DMS53 (cell line): ENCODE measurements around the gene CLIP1.
"Not testable (repeated sequence)": the region's sequence is repeated elsewhere in the genome, so short reads cannot be mapped to it uniquely, and the experiment has no call there.

Experiments used
- DNase-seq: peaks from one replicate; lab custom pipeline; 2025; lab: John Stamatoyannopoulos, UW

The CLIP1 gene

DNA sequence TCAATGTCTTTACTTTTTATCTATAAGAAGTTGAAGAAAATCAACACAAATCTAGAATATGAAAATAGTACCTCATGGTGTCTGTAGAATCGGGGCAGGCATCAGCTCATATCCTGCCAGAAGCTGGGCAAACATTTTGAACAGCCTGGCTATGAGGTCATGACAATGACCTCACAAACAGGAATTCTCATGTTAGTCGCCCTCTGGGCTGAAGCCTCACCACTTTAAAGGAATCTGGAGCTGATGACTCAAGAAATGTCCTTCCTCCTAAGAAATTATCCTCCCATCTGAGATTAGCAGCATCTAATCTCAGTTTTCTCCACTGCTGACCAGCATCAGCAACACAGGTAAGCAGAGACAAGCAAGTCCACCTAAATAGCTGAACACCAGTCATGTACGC is 27.1 kb downstream of the CLIP1 start:
- DNase-seq = peak; percentile 29

DNA sequence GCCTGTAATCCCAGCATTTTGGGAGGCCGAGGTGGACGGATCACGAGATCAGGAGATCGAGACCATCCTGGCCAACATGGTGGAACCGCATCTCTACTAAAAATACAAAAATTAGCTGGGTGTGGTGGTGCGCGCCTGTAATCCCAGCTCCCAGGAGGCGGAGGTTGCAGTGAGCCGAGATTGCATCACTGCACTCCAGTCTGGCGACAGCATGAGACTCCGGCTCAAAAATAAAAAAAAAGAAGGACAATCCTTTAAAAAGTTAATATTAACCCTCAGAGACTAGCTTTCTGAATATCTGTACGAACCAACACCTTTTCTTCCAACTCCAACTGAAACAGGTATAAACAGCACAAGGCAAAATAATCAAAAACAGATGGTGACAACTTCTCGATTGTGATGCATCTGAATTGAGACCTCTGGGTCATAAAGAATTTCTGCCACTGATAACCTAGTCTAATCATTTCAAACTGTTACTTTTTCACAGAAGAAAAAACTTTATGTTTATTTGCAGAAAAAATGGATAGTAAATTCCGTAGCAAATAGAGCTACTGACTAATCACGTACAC is 27.8 kb downstream of the CLIP1 start:
- DNase-seq = no peak

DNA sequence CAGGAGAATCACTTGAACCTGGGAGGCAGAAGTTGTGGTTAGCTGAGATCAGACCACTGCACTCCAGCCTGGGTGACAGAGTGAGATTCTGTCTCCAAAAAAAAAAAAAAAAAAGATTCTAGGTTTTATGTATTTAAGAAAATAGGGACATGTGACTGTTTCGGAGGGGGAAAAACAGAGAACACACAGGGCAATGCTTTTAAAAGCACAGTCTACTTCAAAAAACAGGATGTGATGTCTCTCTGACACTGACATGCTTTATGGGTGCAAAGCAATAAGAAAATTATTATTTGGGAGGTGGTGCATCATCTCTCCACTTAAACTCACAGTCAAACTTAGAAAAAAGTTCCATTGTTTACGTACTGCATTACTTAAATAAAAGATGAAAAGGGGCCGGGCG is 28.7 kb downstream of the CLIP1 start:
- no peak for DNase-seq

DNA sequence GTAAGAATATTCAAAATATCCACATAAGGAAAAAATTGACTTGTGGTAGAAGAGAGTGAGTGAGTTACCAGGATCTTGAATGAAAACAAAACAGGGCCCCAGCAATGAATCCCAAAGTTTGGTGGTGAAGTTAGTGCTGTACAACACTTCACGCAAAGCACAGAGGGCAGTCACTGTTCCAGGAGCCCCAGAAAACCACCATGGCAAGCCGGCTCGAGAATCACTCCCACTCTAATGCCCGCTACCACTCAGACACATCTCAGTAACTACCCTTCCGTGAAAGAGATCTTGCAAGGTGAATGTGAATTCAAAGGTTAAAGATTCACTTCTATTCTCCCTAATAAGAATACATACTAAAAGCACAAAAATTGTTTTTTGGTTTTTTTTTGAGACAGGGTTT is 30.1 kb downstream of the CLIP1 start:
- no peak for DNase-seq

DNA sequence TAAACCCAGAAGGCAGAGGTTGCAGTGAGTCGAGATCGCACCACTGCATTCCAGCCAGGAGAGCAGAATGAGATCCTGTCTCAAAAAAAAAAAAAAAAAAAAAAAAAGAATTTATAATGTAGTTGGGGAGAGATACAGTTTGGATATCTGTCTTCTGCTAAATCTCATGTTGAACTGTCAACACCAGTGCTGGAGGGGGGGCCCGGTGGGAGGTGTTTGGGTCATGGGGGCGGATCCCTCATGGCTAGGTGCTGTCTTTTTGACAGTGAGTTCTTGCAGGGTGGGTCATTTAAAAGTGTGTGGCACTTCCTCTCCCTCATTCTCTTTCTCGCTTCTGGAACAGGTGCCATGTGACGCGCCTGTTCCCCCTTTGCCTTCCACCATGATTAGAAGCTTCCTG is 32.8 kb downstream of the CLIP1 start:
- no peak for DNase-seq

DNA sequence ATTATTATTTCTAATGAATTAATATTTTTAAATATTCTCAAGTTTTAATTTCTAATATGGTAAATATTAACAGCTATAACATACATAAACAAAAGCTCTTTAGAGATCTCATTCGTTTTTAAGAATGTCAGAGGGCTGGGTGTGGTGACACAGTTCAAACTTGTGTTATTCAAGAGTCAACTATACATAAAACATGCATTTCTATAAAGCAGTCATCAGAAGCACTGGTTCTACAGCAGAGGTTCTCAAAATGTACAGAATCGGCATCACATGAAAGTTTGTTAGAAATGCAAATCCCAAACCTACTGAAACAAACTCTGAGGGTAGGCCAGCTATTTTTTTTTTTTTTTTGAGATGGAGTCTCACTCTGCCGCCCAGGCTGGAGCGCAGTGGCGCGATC is 34.6 kb downstream of the CLIP1 start:
- no peak for DNase-seq

DNA sequence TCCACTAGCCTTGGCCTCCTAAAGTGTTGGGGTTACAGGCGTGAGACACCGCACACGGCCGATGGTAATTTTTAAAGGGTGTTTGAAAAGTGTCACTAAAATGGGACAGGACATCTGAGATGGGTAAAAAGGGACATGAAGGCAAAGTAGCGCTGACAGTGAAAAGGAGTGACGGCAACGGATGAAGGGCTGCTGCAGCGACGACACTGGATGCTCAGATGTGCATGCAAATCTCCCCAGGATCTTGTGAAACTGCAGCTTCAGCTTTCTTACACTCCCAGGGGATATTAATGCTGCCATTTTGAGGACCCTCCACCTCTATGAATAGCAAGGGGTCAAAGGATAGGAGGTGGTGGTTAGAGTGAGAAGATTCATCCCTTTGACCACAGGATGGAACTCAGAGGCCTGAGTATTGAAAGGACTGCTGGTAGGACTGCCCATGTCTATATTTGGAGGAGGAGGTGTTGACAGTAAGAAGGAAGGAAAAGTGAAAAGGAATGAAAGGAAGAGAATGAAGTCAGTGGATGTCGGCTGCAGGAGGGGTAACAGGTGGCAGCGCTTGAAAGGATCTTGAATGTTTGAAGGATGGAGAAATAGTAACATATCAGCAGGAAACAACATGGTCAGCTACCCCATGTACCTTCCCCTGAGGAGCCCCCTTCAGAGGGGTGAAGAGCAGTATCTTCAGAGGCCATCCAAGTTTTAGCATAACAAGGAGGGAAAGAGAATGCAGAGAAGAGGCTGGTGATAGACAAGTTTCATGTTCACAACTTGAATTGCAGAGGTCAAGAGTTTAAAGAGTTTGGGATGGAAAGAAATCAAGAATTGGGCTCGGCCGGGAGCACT is 37.1 kb downstream of the CLIP1 start:
- DNase-seq = no peak

DNA sequence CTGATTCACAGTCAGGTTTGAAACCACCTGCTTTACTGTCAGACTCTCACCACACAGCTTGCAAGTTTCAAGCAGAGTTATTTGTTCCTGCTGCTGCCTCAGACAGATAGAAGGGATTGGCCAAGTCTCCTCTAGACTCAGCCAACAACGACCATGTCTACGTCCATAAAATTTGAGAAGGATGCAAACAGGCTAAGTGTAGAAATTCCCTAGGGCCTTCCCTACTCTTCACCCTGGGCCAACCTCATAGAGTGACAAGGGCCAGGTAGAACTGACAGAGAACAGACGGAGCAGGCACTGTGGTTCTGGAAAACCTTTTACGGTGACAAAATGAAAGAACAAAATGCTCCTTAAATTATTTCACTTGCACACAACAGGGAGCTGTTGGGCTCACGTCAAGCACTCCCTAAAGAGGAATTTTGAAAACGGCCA is 39.5 kb downstream of the CLIP1 start:
- no peak for DNase-seq

DNA sequence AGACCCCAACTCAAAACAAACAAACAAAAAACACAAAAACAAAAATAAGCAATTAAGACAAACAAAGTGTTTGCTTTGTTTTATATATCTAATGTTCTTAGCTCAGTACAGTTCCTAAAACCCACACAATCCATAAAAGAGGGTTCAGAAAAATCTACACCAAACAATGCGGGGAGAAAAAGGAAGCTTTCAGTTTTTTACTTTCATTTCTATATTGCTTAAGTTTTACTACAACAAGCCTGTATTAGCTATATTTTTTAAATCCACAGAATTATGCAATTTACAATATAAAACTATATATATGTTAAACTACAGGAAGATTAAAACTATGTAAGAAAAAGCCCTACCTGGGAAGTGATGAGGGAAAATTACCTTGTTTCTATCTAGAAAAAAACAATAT is 41.4 kb downstream of the CLIP1 start:
- no peak for DNase-seq

DNA sequence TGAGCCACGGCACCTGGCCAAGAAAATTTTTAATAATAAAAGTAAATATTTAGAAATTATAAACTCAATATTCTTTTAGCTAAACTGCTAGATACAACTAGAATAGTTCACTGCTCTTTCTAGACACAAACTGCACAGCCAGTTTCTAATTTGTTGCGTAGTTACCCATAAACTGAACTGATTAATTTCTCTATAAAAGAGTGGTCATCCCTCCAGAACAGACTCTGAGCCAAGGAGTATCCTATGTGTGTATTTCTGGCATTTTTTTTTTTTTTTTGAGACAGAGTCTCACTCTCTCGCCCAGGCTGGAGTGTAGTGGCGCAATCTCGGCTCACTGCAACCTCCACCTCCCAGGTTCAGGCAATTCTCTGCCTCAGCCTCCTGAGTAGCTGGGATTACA is 45.7 kb downstream of the CLIP1 start:
- not testable (repeated sequence) for DNase-seq

DNA sequence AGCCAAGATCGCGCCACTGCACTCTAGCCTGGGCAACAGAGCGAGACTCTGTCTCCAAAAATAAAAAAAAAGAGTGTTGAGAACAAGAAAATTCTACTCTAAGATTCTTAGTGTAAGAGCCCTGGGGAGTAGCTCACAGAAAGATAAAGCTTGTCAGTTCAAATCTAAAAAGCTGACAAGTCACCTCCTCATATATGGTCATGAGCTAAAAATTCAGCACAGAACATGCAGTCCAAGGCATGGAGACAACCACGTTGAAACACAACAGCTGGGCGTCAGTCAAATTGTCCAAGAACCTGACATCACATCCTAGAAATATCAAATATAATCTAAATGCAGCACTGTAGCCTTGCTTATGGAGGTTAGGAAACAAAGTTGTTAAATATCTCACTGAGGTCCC is 47.8 kb downstream of the CLIP1 start:
- no peak for DNase-seq

DNA sequence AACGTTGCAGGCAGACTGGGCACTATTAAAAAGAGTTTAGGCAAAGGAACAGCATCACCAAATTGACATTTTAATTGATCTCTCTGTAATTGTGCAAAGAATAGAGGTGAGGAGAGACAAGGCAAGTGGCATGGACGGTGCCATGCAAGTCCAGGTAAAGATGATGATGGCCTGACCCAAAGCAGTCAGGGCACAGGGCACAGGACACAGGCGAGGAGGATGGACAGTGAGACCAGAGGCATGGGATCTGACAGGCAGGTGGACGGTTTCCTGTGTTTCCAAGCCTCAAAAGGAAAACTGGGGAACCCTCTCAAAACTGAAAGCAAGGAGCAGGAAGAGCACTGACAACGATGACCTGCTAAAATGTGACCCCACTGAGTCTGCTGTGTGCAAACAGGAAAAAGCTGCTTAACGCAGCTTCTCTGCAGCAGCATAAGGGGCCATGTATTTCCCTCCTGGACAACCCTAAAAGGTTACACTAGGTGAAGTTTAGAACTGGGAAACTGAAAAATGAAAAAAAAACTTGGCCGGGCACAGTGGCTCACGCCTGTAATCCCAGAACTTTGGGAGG is 50.9 kb downstream of the CLIP1 start:
- DNase-seq = no peak

DNA sequence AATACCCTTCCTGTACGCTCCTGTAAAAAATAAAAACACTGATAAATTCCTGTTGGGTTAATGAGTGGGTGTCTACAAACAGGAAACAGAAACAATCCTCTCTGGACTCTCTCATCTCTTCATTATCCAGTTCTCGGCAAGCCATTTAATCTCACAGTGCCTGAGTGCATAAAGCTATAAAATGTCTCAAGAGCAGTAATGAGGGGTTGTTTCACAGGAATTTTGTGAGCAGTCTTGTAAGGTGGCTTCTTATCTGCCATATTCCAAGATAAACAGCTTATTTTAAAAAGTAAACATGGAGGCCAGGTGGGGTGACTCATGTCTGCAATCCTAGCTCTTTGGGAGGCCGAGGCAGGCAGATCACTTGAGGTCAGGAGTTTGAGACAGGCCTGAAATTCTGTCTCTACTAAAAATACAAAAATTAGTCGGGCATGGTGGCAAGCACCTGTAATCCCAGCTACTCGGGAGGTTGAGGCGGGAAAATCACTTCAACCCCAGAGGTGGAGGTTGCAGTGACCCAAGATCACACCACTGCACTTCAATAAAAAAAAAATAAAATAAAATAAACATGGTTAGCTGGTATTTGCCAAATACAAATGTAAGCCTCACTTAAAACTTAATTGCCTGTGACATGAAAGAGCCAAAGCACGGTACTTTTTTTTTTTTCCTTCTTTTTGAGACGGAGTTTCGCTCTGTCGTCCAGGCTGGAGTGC is 54.0 kb downstream of the CLIP1 start:
- peak; percentile 92 for DNase-seq

DNA sequence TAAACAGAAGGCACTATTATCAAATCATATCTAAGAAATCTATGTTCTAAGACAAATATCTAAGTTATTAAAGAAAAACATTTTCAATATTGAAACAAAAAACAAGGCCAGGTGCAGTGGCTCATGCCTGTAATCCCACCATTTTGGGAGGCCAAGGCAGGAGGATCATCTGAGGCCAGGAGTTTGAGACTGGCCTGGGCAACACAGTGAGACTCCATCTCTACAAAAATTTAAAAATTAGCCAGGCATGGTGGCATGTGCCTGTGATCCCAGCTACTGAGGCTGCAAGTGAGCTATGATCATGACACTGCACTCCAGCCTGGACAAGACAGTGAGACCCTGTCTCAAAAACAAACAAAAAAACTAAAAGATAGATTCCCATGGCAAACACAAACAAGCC is 54.8 kb downstream of the CLIP1 start:
- DNase-seq = not testable (repeated sequence)

DNA sequence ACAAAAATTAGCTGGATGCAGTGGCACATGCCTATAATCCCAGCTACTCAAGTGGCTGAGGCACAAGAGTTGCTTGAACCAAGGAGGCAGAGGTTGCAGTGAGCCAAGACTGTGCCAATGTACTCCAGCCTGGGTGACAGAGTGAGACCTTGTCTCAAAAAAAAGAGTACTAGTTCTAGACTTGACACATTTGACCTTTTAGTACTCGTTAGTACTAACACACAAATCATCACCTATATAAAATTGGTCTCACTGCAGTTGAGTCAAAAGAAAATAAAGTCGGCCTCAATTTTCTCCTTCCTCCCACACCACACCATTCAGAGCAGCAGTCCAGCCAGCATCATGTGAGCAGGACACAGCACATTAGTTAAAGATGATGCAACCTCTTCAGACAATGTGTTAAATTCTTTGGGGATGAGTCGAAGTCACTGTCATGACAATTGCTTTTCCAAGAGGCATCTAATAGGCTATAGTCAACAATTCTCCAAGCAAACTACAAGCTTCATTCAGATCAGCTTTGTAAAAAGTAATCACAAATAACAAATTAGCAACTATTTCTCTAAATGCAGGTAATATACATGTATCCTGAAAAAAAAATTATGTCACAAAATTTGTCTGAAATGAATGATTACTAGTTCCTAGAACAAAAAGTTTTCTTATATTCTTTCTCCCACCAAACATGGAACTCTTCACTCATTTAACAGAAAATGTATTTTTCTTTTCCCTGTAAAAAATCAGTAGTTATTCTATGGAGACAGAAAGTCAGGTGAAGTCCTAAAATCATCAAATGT is 55.6 kb downstream of the CLIP1 start:
- peak; percentile 90 for DNase-seq

DNA sequence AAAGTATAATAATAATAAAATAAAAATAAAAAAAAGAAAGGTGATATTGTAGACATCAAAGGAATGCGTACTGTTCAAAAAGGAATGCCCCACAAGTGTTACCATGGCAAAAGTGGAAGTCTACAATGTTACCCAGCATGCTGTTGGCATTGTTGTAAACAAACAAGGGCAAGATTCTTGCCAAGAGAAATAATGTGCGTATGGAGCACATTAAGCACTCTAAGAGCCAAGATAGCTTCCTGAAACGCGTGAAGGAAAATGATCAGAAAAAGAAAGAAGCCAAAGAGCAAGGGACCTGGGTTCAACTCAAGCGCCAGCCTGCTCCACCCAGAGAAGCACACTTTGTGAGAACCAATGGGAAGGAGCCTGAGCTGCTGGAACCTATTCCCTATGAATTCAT is 57.2 kb downstream of the CLIP1 start:
- DNase-seq = not testable (repeated sequence)

DNA sequence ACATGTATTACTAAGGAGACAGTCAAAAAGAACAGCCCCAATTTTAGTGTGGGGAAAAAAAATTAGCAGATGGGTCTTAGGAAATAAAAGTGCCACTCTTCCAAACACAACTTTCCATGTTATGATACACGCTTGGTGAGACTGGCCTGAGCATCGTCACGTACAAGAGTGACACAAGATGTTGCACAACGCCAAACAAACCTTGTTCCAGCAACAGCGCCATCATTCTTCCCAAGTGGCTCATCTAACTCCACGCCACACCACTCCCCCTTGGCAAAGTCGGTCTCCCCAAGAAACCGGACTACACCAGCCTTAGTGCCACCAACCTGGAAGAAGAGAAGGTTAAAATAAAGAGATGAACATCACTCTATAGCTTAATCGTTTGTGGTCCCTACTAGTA is 58.7 kb downstream of the CLIP1 start:
- DNase-seq = no peak

DNA sequence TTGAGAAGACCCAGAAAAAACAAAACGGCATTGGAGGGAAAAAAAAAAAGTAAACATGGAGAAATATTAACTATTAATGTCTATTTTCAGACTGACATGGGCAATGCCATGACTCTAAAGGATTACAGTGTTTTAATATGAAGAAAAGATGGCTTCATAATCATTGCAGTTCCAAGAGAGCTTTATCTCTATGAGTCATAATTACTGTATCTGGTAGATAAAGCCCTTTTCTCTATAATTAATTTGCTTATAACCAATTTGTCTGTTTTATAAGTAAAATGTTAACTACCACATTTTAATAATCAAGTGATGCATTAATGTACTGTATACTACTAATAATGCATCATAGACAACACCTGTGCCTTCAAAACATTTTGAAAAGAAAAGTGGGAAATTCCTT is 59.7 kb downstream of the CLIP1 start:
- no peak for DNase-seq

DNA sequence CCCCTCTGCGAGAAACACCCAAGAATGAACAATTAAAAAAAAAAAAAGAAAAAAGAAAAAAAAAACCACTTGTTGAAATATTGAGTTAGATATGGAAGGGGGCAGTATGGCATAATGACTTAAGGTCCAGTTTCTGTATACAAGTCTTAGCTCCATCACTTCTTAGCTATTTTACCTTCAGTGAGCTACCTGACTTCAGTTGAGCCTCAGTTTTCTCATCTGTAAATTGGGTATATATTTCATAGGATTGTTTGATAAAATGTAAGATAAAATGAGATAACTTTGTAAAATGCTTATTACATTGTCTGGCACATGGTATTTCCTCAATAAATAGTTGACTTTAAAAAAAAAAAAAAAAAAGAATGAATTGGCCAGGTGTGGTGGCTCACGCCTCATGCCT is 64.1 kb downstream of the CLIP1 start:
- DNase-seq = not testable (repeated sequence)

DNA sequence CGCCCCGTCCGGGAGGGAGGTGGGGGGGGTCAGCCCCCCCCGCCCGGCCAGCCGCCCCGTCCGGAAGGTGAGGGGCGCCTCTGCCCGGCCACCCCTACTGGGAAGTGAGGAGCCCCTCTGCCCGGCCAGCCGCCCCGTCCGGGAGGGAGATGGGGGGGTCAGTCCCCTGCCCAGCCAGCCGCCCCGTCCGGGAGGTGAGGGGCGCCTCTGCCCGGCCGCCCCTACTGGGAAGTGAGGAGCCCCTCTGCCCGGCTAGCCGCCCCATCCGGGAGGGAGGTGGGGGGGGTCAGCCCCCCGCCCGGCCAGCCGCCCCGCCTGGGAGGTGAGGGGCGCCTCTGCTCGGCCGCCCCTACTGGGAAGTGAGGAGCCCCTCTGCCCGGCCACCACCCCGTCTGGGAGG is 64.9 kb downstream of the CLIP1 start:
- not testable (repeated sequence) for DNase-seq

DNA sequence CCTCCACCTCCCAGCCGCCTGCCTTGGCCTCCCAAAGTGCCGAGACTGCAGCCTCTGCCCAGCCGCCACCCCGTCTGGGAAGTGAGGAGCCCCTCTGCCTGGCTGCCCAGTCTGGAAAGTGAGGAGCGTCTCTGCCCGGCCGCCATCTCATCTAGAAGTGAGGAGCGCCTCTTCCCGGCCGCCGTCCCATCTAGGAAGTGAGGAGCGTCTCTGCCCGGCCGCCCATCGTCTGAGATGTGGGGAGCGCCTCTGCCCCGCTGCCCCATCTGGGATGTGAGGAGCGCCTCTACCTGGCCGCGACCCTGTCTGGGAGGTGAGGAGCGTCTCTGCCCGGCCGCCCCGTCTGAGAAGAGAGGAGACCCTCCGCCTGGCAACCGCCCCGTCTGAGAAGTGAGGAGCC is 65.5 kb downstream of the CLIP1 start:
- not testable (repeated sequence) for DNase-seq

DNA sequence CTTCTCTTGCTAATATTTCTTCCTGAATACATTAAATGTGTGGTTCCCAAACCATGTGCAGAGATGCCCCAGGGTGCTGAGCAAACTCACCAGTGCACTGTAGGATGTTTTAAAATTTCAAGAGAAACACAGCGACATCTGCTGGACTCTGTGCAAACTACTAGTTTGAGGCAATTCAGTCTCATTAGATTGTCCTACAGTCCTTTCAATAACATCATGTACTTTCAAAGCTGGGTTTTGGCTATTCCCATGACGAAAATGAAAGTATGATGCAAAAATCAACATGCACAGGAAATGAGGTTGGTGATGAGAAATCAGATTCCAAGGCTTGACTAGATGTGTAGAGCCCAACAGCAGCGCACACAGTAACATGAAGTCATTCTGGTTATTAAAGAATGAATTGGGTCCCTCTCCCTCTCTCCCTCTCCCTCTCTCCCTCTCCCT is 66.3 kb downstream of the CLIP1 start:
- DNase-seq = peak; percentile 78
